CD4-positive, CD25-positive, alpha-beta regulatory T cell (primary cell): Measurements from ENCODE around the gene SF3A1. TPM values are rescaled to one million over a fixed set of nuclear protein-coding genes. Genes with fewer than 3 reads are reported as not detected.

Experiments used
- ATAC-seq, 2 donors: fragments of 150-1000 bp; cut with Tn5 transposase; one replicate each; pipeline ENCODE4 v1.10.0; 2021; ENCODE audit warnings: low read depth in 2 of 2, moderate number of reproducible peaks in 2 of 2, moderate library complexity in 1 of 2
- DNase-seq, 3 donors: peaks; one replicate each; pipeline versions ENCODE4 v3.0.0 to v3.0.0-alpha.2; 2012 to 2022; ENCODE audit warnings: mixed read lengths in 1 of 3
- H3K27ac ChIP-seq: one replicate; pipeline ENCODE4 v1.7.0; 2013; ENCODE audit warnings: mild to moderate bottlenecking, low read length; ENCODE audit not compliant: insufficient read depth, poor library complexity, severe bottlenecking
- H3K27me3 ChIP-seq: one replicate; pipeline ENCODE4 v1.7.0; 2013; ENCODE audit warnings: low read length; ENCODE audit not compliant: control insufficient read depth, insufficient read depth
- H3K36me3 ChIP-seq: one replicate; pipeline ENCODE4 v1.7.0; 2013; ENCODE audit warnings: mild to moderate bottlenecking, low read length, moderate library complexity; ENCODE audit not compliant: control insufficient read depth, insufficient read depth
- H3K4me1 ChIP-seq: 2 replicates; pipeline ENCODE4 v1.7.0; 2013; ENCODE audit warnings: mild to moderate bottlenecking, low read length; ENCODE audit not compliant: insufficient read depth, control insufficient read depth, poor library complexity, severe bottlenecking
- H3K4me3 ChIP-seq: one replicate; pipeline ENCODE4 v1.7.0; 2013; ENCODE audit warnings: low read depth, mild to moderate bottlenecking, low read length, moderate library complexity
- H3K9me3 ChIP-seq, 2 experiments: 1 replicate in 1 of 2; 2 replicates in 1 of 2; pipeline ENCODE4 v1.7.0; 2013; ENCODE audit warnings: low read length in 2 of 2, mild to moderate bottlenecking in 1 of 2, moderate library complexity in 1 of 2; ENCODE audit not compliant: control insufficient read depth in 2 of 2
- H3K27ac Mint-ChIP-seq, 3 donors: one replicate each; pipeline ENCODE4 v1.8.0; 2020 to 2022; ENCODE audit warnings: mild to moderate bottlenecking in 3 of 3, mixed read lengths in 3 of 3, moderate library complexity in 2 of 3
- H3K27me3 Mint-ChIP-seq: one replicate; pipeline ENCODE4 v1.8.0; 2022; ENCODE audit warnings: mild to moderate bottlenecking, mixed read lengths
- H3K36me3 Mint-ChIP-seq: one replicate; pipeline ENCODE4 v1.8.0; 2020; ENCODE audit warnings: mixed read lengths
- H3K4me1 Mint-ChIP-seq, 4 donors: one replicate each; pipeline ENCODE4 v1.8.0; 2020 to 2022; ENCODE audit warnings: mixed read lengths in 4 of 4, mild to moderate bottlenecking in 1 of 4
- H3K4me3 Mint-ChIP-seq, 4 donors: one replicate each; pipeline ENCODE4 v1.8.0; 2020 to 2022; ENCODE audit warnings: mild to moderate bottlenecking in 4 of 4, mixed read lengths in 4 of 4, moderate library complexity in 3 of 4
- H3K9me3 Mint-ChIP-seq, 7 donors: one replicate each; pipeline ENCODE4 v1.8.0; 2020 to 2022; ENCODE audit warnings: mixed read lengths in 7 of 7, mild to moderate bottlenecking in 3 of 7, moderate library complexity in 2 of 7
- polyA plus RNA-seq, 4 donors: library from polyadenylated mRNA; unstranded; fragments of 300-500 nt; fragmentation: Illumina TruSeq; gene quantifications; one replicate each; pipeline ENCODE4 v1.2.3, GENCODE V29; 2021
- total RNA-seq: library from RNA; stranded (reverse); gene quantifications from one replicate; pipeline ENCODE4 v1.2.3, GENCODE V29; 2022

Gene SF3A1
- total and polyA plus RNA-seq, 5 donors from 2014 or later, result 66.6 to 389 (median 77.9) TPM

GRCh38 chr22:30334646-30335045, 22.0 kb downstream of the SF3A1 start:
- DNase-seq, result no peak
- Mint-ChIP-seq H3K27me3 (no peaks in the 10 kb centered on the region), H3K36me3 (peaks cover 43% of the 10 kb centered on the region)

GRCh38 chr22:30333707-30334087, 23.0 kb downstream of the SF3A1 start:
- DNase-seq (no peak), ATAC-seq (no peak)
- H3K27me3 Mint-ChIP-seq, result no peaks in the 10 kb centered on the region
- Histone ChIP-seq H3K27ac (no peak overlapping the region), H3K4me1 (no peaks in the 10 kb centered on the region), H3K27me3 (no peaks in the 10 kb centered on the region), H3K36me3 (peaks cover 71% of the 10 kb centered on the region), H3K9me3 (no peaks in the 10 kb centered on the region), H3K4me3 (no peak overlapping the region)
- peaks cover 0 to 7% (median 5%) of the 10 kb centered on the region in 4 donors for H3K4me1 Mint-ChIP-seq
- no peaks in the 10 kb centered on the region for H3K9me3 Mint-ChIP-seq
- peak overlapping the region in 1 of 3 donors; percentile 17 for H3K27ac Mint-ChIP-seq
- H3K36me3 Mint-ChIP-seq, result peaks cover 40% of the 10 kb centered on the region
- no peak overlapping the region for H3K4me3 Mint-ChIP-seq

More at GRCh38 chr22:30334646-30335045, 22.0 kb downstream of the SF3A1 start:
- Mint-ChIP-seq H3K4me1 (peaks cover 0 to 7% (median 5%) of the 10 kb centered on the region in 4 donors), H3K9me3 (no peaks in the 10 kb centered on the region), H3K4me3 (no peak overlapping the region), H3K27ac (peak overlapping the region in 1 of 3 donors; percentile 67)
- Histone ChIP-seq H3K27me3 (no peaks in the 10 kb centered on the region), H3K9me3 (no peaks in the 10 kb centered on the region), H3K4me1 (no peaks in the 10 kb centered on the region), H3K27ac (no peak overlapping the region), H3K4me3 (no peak overlapping the region), H3K36me3 (peaks cover 80% of the 10 kb centered on the region)
- ATAC-seq, result no peak

- Histone ChIP-seq H3K27ac (no peak overlapping the region), H3K9me3 (no peaks in the 10 kb centered on the region), H3K36me3 (peaks cover 66% of the 10 kb centered on the region), H3K4me1 (no peaks in the 10 kb centered on the region), H3K4me3 (no peak overlapping the region), H3K27me3 (no peaks in the 10 kb centered on the region)
- no peaks in the 10 kb centered on the region for H3K27me3 Mint-ChIP-seq
- peaks cover 36% of the 10 kb centered on the region for H3K36me3 Mint-ChIP-seq
- no peaks in the 10 kb centered on the region for H3K9me3 Mint-ChIP-seq
- DNase-seq (no peak), ATAC-seq (no peak)
- H3K27ac Mint-ChIP-seq, result peak overlapping the region in 2 of 3 donors; percentile 14 to 17
- peaks cover 0 to 7% (median 5%) of the 10 kb centered on the region in 4 donors for H3K4me1 Mint-ChIP-seq
- no peak overlapping the region for H3K4me3 Mint-ChIP-seq
These were observed 23.5 kb downstream of the SF3A1 start for GRCh38 chr22:30332994-30333706.

- H3K36me3 Mint-ChIP-seq, result peaks cover 32% of the 10 kb centered on the region
These were observed 24.1 kb downstream of the SF3A1 start for GRCh38 chr22:30332551-30332950.

GRCh38 chr22:30328466-30329049, 28.1 kb downstream of the SF3A1 start:
- peak overlapping the region; percentile 49 to 69 (median 55) for H3K27ac Mint-ChIP-seq
- H3K9me3 Mint-ChIP-seq, result no peaks in the 10 kb centered on the region
- H3K4me3 Mint-ChIP-seq, result peak overlapping the region in 3 of 4 donors; percentile 73 to 89 (median 85)
- no peak for ATAC-seq
- peaks cover 21% of the 10 kb centered on the region for H3K36me3 ChIP-seq
- peaks cover 35% of the 10 kb centered on the region for H3K4me1 ChIP-seq
- no peak for DNase-seq
- H3K27ac ChIP-seq, result peak overlapping the region; percentile 6
- no peaks in the 10 kb centered on the region for H3K27me3 ChIP-seq
- H3K36me3 Mint-ChIP-seq, result peaks cover 11% of the 10 kb centered on the region
- H3K4me1 Mint-ChIP-seq, result peaks cover 7 to 41% (median 32%) of the 10 kb centered on the region in 4 donors
- no peaks in the 10 kb centered on the region for H3K27me3 Mint-ChIP-seq
- H3K4me3 ChIP-seq, result no peak overlapping the region
- H3K9me3 ChIP-seq, result no peaks in the 10 kb centered on the region

More at GRCh38 chr22:30332551-30332950, 24.1 kb downstream of the SF3A1 start:
- no peak overlapping the region for H3K27ac ChIP-seq
- H3K27me3 Mint-ChIP-seq, result no peaks in the 10 kb centered on the region
- H3K4me1 Mint-ChIP-seq, result peaks cover 5 to 12% (median 8%) of the 10 kb centered on the region in 4 donors
- H3K36me3 ChIP-seq, result peaks cover 61% of the 10 kb centered on the region
- DNase-seq (no peak), ATAC-seq (no peak)
- no peak overlapping the region for H3K4me3 Mint-ChIP-seq
- H3K27ac Mint-ChIP-seq, result peak overlapping the region in 1 of 3 donors; percentile 14
- H3K9me3 Mint-ChIP-seq, result no peaks in the 10 kb centered on the region
- no peaks in the 10 kb centered on the region for H3K9me3 ChIP-seq
- H3K4me1 ChIP-seq, result peaks cover 3% of the 10 kb centered on the region
- H3K27me3 ChIP-seq, result no peaks in the 10 kb centered on the region
- no peak overlapping the region for H3K4me3 ChIP-seq

- Mint-ChIP-seq H3K27me3 (no peaks in the 10 kb centered on the region), H3K9me3 (no peaks in the 10 kb centered on the region), H3K27ac (peak overlapping the region; percentile 90 to 94 (median 94)), H3K36me3 (peaks cover 17% of the 10 kb centered on the region), H3K4me3 (peak overlapping the region; percentile 28 to 89 (median 79)), H3K4me1 (peaks cover 11 to 47% (median 38%) of the 10 kb centered on the region in 4 donors)
- H3K4me3 ChIP-seq, result peak overlapping the region; percentile 71
- no peak for DNase-seq
- H3K9me3 ChIP-seq, result no peaks in the 10 kb centered on the region
- ATAC-seq, result no peak
- no peaks in the 10 kb centered on the region for H3K27me3 ChIP-seq
- H3K4me1 ChIP-seq, result peaks cover 42% of the 10 kb centered on the region
- peak overlapping the region; percentile 82 for H3K27ac ChIP-seq
- H3K36me3 ChIP-seq, result peaks cover 18% of the 10 kb centered on the region
These were observed 28.8 kb downstream of the SF3A1 start for GRCh38 chr22:30327864-30328345.

- ATAC-seq (peak; percentile 90 to 91), DNase-seq (peak; percentile 92 to 97 (median 93))
- Histone ChIP-seq H3K9me3 (no peaks in the 10 kb centered on the region), H3K4me3 (peak within 1 kb of the TSS; percentile 81), H3K4me1 (peaks cover 52% of the 10 kb centered on the region), H3K27ac (peak within 1 kb of the TSS; percentile 82), H3K36me3 (peaks cover 8% of the 10 kb centered on the region), H3K27me3 (no peaks in the 10 kb centered on the region)
- Mint-ChIP-seq H3K4me1 (peaks cover 11 to 55% (median 40%) of the 10 kb centered on the region in 4 donors), H3K36me3 (peaks cover 17% of the 10 kb centered on the region), H3K27ac (peak within 1 kb of the TSS; percentile 90 to 95 (median 94)), H3K9me3 (no peaks in the 10 kb centered on the region), H3K4me3 (peak within 1 kb of the TSS; percentile 85 to 94 (median 92)), H3K27me3 (no peaks in the 10 kb centered on the region)
These were observed 29.9 kb downstream of the SF3A1 start, which contains the start of gene TBC1D10A for GRCh38 chr22:30326706-30327362. Gene TBC1D10A, minus strand, starts transcription at chr22:30326941. Its CDS starts 60 bp downstream, at chr22:30326881.
